ENCODE data around the gene NRXN3. TPM values are rescaled to one million over a fixed set of nuclear protein-coding genes. Genes with fewer than 3 reads are reported as not detected.

The NRXN3 gene
- total and polyA plus RNA-seq, 2 experiments from 2014 or later: 1.0 to 1.8 TPM

- Mint-ChIP-seq H3K27ac (no peak overlapping the region), H3K4me1 (0 out of 3 replicates have a peak, but pooled peaks cover 5% of the 10 kb centered on the region), H3K36me3 (ENCODE audit: low read depth) (no peaks in the 10 kb centered on the region), H3K9me3 (no peaks in the 10 kb centered on the region), H3K27me3 (ENCODE audit: insufficient read depth, low read depth, poor library complexity) (no peaks in the 10 kb centered on the region), H3K4me3 (no peak overlapping the region)
- no peaks in the 10 kb centered on the region for H3K79me2 ChIP-seq (replicated peaks; ENCODE audit: insufficient read depth)
- no peaks in the 10 kb centered on the region for H3K9me2 ChIP-seq (ENCODE audit: insufficient read depth)
- no peaks in the 10 kb centered on the region for H3K27me3 ChIP-seq (ENCODE audit: insufficient read depth)
- DNase-seq (ENCODE audit: low spot score) (no peak), ATAC-seq (no peak; the same call in 2 of the 3 replicates)
- TF ChIP-seq, protein P1, sequence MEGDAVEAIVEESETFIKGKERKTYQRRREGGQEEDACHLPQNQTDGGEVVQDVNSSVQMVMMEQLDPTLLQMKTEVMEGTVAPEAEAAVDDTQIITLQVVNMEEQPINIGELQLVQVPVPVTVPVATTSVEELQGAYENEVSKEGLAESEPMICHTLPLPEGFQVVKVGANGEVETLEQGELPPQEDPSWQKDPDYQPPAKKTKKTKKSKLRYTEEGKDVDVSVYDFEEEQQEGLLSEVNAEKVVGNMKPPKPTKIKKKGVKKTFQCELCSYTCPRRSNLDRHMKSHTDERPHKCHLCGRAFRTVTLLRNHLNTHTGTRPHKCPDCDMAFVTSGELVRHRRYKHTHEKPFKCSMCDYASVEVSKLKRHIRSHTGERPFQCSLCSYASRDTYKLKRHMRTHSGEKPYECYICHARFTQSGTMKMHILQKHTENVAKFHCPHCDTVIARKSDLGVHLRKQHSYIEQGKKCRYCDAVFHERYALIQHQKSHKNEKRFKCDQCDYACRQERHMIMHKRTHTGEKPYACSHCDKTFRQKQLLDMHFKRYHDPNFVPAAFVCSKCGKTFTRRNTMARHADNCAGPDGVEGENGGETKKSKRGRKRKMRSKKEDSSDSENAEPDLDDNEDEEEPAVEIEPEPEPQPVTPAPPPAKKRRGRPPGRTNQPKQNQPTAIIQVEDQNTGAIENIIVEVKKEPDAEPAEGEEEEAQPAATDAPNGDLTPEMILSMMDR (conservative IDR thresholded peaks at IDR 0.05; ENCODE audit: low read depth in 2 of 2): no peak
- no peak for TF ChIP-seq ZNF462 (CRISPR knock-in tag; IDR thresholded peaks at IDR 0.05)
- TF ChIP-seq ZNF331 (CRISPR knock-in tag; IDR thresholded peaks at IDR 0.05; ENCODE audit: low read depth): no peak
- TF ChIP-seq CREB1 (CRISPR knock-in tag; IDR thresholded peaks at IDR 0.05; ENCODE audit: low read depth): no peak
- TF ChIP-seq STAT1 (IDR thresholded peaks at IDR 0.05; ENCODE audit: unreplicated experiment): no peak
- TF ChIP-seq EZH2phosphoT487 (IDR thresholded peaks at IDR 0.05; ENCODE audit: unreplicated experiment): no peak
- TF ChIP-seq ZNF114 (CRISPR knock-in tag; IDR thresholded peaks at IDR 0.05): no peak
- TF ChIP-seq EZH2 (IDR thresholded peaks at IDR 0.05; ENCODE audit: low read depth, unreplicated experiment): no peak
- TF ChIP-seq JUNB (IDR thresholded peaks at IDR 0.05; ENCODE audit: unreplicated experiment): no peak
- no peak for TF ChIP-seq POLR2AphosphoS5 (IDR thresholded peaks at IDR 0.05; ENCODE audit: low read depth)
- TF ChIP-seq, protein P2, sequence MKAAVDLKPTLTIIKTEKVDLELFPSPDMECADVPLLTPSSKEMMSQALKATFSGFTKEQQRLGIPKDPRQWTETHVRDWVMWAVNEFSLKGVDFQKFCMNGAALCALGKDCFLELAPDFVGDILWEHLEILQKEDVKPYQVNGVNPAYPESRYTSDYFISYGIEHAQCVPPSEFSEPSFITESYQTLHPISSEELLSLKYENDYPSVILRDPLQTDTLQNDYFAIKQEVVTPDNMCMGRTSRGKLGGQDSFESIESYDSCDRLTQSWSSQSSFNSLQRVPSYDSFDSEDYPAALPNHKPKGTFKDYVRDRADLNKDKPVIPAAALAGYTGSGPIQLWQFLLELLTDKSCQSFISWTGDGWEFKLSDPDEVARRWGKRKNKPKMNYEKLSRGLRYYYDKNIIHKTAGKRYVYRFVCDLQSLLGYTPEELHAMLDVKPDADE (IDR thresholded peaks at IDR 0.05): no peak
- TF ChIP-seq, protein P3, sequence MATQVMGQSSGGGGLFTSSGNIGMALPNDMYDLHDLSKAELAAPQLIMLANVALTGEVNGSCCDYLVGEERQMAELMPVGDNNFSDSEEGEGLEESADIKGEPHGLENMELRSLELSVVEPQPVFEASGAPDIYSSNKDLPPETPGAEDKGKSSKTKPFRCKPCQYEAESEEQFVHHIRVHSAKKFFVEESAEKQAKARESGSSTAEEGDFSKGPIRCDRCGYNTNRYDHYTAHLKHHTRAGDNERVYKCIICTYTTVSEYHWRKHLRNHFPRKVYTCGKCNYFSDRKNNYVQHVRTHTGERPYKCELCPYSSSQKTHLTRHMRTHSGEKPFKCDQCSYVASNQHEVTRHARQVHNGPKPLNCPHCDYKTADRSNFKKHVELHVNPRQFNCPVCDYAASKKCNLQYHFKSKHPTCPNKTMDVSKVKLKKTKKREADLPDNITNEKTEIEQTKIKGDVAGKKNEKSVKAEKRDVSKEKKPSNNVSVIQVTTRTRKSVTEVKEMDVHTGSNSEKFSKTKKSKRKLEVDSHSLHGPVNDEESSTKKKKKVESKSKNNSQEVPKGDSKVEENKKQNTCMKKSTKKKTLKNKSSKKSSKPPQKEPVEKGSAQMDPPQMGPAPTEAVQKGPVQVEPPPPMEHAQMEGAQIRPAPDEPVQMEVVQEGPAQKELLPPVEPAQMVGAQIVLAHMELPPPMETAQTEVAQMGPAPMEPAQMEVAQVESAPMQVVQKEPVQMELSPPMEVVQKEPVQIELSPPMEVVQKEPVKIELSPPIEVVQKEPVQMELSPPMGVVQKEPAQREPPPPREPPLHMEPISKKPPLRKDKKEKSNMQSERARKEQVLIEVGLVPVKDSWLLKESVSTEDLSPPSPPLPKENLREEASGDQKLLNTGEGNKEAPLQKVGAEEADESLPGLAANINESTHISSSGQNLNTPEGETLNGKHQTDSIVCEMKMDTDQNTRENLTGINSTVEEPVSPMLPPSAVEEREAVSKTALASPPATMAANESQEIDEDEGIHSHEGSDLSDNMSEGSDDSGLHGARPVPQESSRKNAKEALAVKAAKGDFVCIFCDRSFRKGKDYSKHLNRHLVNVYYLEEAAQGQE (IDR thresholded peaks at IDR 0.05; ENCODE audit: unreplicated experiment): no peak
- no peak for TF ChIP-seq NANOG (IDR thresholded peaks at IDR 0.05; ENCODE audit: borderline replicate concordance)
- H3K36me3 ChIP-seq (ENCODE audit: insufficient read depth): no peaks in the 10 kb centered on the region
- no peak overlapping the region for H3K4me2 ChIP-seq
- H4K20me1 ChIP-seq (replicated peaks; ENCODE audit: insufficient read depth): no peaks in the 10 kb centered on the region
- no peak overlapping the region for H3K27ac ChIP-seq (ENCODE audit: low read depth)
- H3K4me3 ChIP-seq: no peak overlapping the region
- H2AFZ ChIP-seq: 0 out of 2 replicates have a peak overlapping the region, but pooled peaks have one; percentile 52
- H3K4me1 ChIP-seq (ENCODE audit: insufficient read depth): no peaks in the 10 kb centered on the region
- no peaks in the 10 kb centered on the region for H3F3A ChIP-seq (replicated peaks; ENCODE audit: low read depth)
Observed at GRCh38 chr14:79229383-79229909, 1059.3 kb downstream of the NRXN3 start.

Measured in GM23338 (cell line).